ENCODE results near the gene BMERB1.
"Not testable (repeated sequence)": the region's sequence is repeated elsewhere in the genome, so short reads cannot be mapped to it uniquely, and the experiment has no call there.

BMERB1 gene

GRCh38 chr16:15434425-15435215, at the start of gene BMERB1:
Gene BMERB1, plus strand, starts transcription at chr16:15434588. Its CDS starts 66 bp downstream, at chr16:15434654.
- H3K9ac ChIP-seq (ENCODE audit: low read length in 2 of 2): peak within 1 kb of the TSS; percentile 67 to 74
- H3K9me3 ChIP-seq (ENCODE audit: control insufficient read depth in 2 of 2, low read length in 2 of 2): no peaks in the 10 kb centered on the region
- peaks cover 12% of the 10 kb centered on the region for H3K4me1 ChIP-seq (ENCODE audit: control insufficient read depth, insufficient read depth, low read length)
- no peaks in the 10 kb centered on the region for H3K36me3 ChIP-seq (ENCODE audit: control insufficient read depth in 2 of 2, insufficient read depth in 2 of 2, low read length in 2 of 2)
- peak within 1 kb of the TSS; percentile 64 for H3K27ac ChIP-seq (ENCODE audit: low read length)
- H3K4me3 ChIP-seq (ENCODE audit: low read length in 2 of 2): peak within 1 kb of the TSS; percentile 82 to 88
- no peaks in the 10 kb centered on the region for H3K27me3 ChIP-seq (ENCODE audit: control insufficient read depth in 1 of 2, insufficient read depth in 2 of 2, low read length in 2 of 2)

DNA sequence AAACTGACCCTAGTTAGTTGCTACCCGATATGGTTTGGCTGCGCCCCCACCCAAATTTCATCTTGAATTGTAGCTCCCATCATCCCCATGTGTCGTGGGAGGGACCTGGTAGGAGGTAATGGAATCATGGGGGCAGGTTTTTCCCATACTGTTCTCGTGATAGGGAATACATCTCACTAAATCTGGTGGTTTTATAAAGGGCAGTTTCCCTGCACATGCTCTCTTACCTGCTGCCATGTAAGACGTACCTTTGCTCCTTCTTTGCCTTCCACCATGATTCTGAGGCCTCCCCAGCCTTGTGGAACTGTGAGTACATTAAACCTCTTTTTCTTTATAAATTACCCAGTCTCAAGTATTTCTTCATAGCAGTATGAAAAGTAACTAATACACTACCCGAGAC, 46.3 kb upstream of the BMERB1 start:
- H3K4me3 ChIP-seq (ENCODE audit: low read length in 2 of 2); H3K9ac ChIP-seq (ENCODE audit: low read length in 2 of 2); H3K4me1 ChIP-seq (ENCODE audit: control insufficient read depth, insufficient read depth, low read length); H3K27me3 ChIP-seq (ENCODE audit: control insufficient read depth in 1 of 2, insufficient read depth in 2 of 2, low read length in 2 of 2); H3K36me3 ChIP-seq (ENCODE audit: control insufficient read depth in 2 of 2, insufficient read depth in 2 of 2, low read length in 2 of 2); H3K27ac ChIP-seq (ENCODE audit: low read length); H3K9me3 ChIP-seq (ENCODE audit: control insufficient read depth in 2 of 2, low read length in 2 of 2): not testable (repeated sequence)

DNA sequence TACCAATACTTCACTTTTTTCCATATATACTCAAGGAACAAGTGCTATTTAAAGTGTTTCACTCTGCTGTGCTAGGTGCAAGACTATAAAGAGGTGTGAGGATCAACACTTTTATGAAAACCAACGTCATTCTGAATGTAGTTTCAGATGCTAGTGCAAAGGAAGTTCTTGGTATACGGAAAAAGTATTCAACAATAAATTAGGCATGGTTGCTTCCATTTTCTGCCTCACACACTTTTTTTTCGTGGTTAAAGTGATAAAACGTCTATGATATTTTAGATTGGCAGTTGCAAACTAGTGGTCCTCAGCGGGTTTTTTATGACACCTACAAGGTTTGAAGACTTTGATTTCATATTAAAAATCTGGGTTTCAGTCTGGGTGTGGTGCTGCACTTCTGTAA, 44.5 kb upstream of the BMERB1 start:
- not testable (repeated sequence) for H3K36me3 ChIP-seq (ENCODE audit: control insufficient read depth in 2 of 2, insufficient read depth in 2 of 2, low read length in 2 of 2); H3K9ac ChIP-seq (ENCODE audit: low read length in 2 of 2); H3K27ac ChIP-seq (ENCODE audit: low read length); H3K9me3 ChIP-seq (ENCODE audit: control insufficient read depth in 2 of 2, low read length in 2 of 2); H3K27me3 ChIP-seq (ENCODE audit: control insufficient read depth in 1 of 2, insufficient read depth in 2 of 2, low read length in 2 of 2); H3K4me3 ChIP-seq (ENCODE audit: low read length in 2 of 2); H3K4me1 ChIP-seq (ENCODE audit: control insufficient read depth, insufficient read depth, low read length)

DNA sequence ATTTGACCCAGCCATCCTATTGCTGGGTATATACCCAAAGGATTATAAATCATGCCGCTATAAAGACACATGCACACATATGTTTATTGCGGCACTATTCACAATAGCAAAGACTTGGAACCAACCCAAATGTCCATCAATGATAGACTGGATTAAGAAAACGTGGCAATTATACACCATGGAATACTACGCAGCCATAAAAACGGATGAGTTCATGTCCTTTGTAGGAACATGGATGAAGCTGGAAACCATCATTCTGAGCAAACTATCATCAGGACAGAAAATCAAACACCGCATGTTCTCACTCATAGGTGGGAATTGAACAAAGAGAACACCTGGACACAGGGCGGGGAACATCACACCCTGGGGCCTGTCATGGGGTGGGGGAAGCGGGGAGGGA, 41.4 kb upstream of the BMERB1 start:
- H3K4me1 ChIP-seq (ENCODE audit: control insufficient read depth, insufficient read depth, low read length); H3K27ac ChIP-seq (ENCODE audit: low read length); H3K27me3 ChIP-seq (ENCODE audit: control insufficient read depth in 1 of 2, insufficient read depth in 2 of 2, low read length in 2 of 2); H3K4me3 ChIP-seq (ENCODE audit: low read length in 2 of 2); H3K9me3 ChIP-seq (ENCODE audit: control insufficient read depth in 2 of 2, low read length in 2 of 2); H3K9ac ChIP-seq (ENCODE audit: low read length in 2 of 2); H3K36me3 ChIP-seq (ENCODE audit: control insufficient read depth in 2 of 2, insufficient read depth in 2 of 2, low read length in 2 of 2): not testable (repeated sequence)

DNA sequence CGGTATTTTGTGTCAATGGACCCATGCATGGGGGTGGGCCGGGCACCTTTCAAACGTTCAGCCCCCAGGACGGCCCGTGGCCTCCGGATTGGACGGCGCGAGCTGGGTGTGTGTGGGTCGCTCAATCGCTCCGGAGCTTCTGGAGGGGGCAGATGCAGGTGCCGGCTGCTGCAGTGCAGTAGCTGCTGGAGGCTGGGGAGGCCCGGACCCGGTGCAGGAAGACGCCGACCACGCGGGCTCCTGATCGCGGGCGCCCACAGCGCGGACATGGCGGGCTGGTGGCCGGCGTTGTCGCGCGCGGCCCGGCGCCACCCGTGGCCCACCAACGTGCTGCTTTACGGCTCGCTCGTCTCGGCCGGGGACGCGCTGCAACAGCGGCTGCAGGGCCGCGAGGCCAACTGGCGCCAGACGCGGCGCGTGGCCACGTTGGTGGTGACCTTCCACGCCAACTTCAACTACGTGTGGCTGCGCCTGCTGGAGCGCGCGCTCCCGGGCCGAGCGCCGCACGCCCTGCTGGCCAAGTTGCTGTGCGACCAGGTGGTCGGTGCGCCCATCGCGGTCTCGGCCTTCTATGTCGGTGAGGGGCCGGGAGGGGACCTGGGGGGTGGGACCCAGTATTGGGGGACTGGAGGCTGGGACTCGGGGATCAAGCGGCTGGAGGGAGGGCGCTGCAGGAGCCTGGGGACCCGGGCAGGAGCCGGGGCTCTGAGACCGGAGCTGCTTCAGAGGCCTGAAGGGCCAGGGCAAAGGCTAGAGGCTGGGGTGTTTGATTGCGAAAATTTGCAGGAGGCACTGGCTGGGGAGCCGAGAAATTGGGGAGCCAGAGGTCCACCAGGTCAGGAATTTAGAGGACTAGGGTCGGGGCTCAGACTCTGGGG, 38.5 kb upstream of the BMERB1 start, which contains the start of gene MPV17L:
Gene MPV17L (plus strand): TSS at position 124 of the 878 bp plus-strand sequence. CDS start 144 bp downstream, at position 268.
- H3K27ac ChIP-seq (ENCODE audit: low read length); H3K27me3 ChIP-seq (ENCODE audit: control insufficient read depth in 1 of 2, insufficient read depth in 2 of 2, low read length in 2 of 2); H3K9me3 ChIP-seq (ENCODE audit: control insufficient read depth in 2 of 2, low read length in 2 of 2); H3K36me3 ChIP-seq (ENCODE audit: control insufficient read depth in 2 of 2, insufficient read depth in 2 of 2, low read length in 2 of 2); H3K4me1 ChIP-seq (ENCODE audit: control insufficient read depth, insufficient read depth, low read length): not testable (repeated sequence)
- Histone ChIP-seq H3K4me3 (ENCODE audit: low read length in 2 of 2) (peak within 1 kb of the TSS; percentile 59 to 75), H3K9ac (ENCODE audit: low read length in 2 of 2) (peak within 1 kb of the TSS; percentile 38 to 60)

DNA sequence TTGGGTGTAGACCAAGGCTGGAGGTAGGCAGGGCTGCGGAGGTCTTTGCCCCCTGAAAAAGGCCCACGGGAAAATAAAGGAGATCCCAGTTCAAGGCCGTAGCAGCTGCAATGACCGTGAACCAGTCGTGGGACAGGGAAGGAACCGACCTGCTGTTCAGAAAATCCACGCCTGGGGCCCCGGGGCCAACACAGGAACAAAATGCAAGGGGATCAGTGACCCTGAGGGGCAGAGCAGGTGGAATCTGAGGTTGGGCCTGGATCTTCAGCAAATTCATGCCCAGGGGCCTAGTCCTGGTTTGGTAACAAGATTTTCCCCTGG, 37.9 kb upstream of the BMERB1 start:
- not testable (repeated sequence) for H3K9ac ChIP-seq (ENCODE audit: low read length in 2 of 2); H3K27ac ChIP-seq (ENCODE audit: low read length)
- peak overlapping the region in 1 of 2 donors; percentile 75 for H3K4me3 ChIP-seq (ENCODE audit: low read length in 2 of 2)

DNA sequence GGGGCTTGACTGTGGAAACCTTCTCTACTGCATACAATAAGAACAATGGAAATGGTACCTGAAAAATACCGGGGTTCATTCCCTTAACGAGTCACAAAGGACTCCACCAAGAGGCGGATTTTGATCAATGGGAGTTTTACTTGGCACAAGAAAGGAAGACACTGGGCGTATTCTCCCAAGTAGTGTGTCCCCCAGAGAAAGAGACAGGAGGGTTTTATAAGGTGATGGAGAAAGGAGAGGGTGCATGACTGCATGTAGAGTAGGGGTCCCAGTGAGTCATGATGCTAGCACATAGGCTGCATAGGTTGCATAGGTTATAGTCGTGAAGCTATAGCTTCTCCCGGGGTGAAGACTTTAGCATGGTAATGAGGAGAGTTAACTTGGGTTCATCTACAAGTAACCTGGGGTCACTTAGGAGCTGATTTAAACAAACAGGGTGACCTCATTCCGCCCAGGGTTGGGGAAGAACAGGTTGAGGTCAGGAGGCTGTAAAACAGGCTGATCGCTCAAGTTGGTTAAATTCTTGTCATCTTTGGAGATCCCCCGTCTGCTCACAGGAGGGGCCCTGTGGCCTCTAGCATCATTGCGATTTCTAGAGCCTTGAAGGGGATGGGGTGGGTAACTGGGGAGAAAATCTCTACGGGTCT, 37.3 kb upstream of the BMERB1 start:
- Histone ChIP-seq H3K36me3 (ENCODE audit: control insufficient read depth in 2 of 2, insufficient read depth in 2 of 2, low read length in 2 of 2) (peaks cover 2 to 4% of the 10 kb centered on the region in 2 donors), H3K27me3 (ENCODE audit: control insufficient read depth in 1 of 2, insufficient read depth in 2 of 2, low read length in 2 of 2) (no peaks in the 10 kb centered on the region), H3K4me1 (ENCODE audit: control insufficient read depth, insufficient read depth, low read length) (peaks cover 3% of the 10 kb centered on the region), H3K9ac (ENCODE audit: low read length in 2 of 2) (no peak overlapping the region), H3K4me3 (ENCODE audit: low read length in 2 of 2) (no peak overlapping the region), H3K9me3 (ENCODE audit: control insufficient read depth in 2 of 2, low read length in 2 of 2) (no peaks in the 10 kb centered on the region), H3K27ac (ENCODE audit: low read length) (no peak overlapping the region)

More for the DNA sequence above, 37.9 kb upstream of the BMERB1 start:
- not testable (repeated sequence) for H3K36me3 ChIP-seq (ENCODE audit: control insufficient read depth in 2 of 2, insufficient read depth in 2 of 2, low read length in 2 of 2); H3K4me1 ChIP-seq (ENCODE audit: control insufficient read depth, insufficient read depth, low read length); H3K9me3 ChIP-seq (ENCODE audit: control insufficient read depth in 2 of 2, low read length in 2 of 2); H3K27me3 ChIP-seq (ENCODE audit: control insufficient read depth in 1 of 2, insufficient read depth in 2 of 2, low read length in 2 of 2)

DNA sequence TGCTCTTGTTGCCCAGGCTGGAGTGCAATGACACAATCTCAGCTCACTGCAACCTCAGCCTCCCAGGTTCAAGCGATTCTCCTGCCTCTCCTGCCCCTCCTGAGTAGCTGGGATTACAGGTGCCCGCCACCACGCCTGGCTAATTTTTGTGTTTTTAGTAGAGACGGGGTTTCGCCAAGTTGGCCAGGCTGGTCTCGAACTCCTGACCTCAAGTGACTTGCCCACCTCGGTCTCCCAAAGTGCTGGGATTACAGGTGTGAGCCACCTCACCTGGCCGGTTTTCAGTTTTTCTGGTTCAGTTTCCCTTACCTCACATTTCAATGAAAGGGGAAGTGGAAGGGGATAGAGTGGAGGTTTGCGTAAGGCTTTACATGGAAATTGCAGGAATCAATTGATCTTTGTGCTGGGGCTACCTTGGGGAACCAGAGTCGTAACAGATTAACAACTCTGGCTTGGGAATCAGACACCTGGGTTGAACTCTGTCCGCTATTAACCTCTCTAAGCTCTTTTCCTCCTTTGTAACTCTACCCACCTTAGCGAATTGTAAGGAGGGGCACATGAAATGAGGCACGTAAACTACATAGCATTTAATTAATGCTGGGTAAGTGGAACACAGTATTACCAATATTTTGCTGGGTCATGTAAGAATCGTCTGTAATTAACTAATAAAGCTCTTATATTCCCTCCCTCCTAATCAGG, 35.6 kb upstream of the BMERB1 start:
- Histone ChIP-seq H3K27me3 (ENCODE audit: control insufficient read depth in 1 of 2, insufficient read depth in 2 of 2, low read length in 2 of 2) (no peaks in the 10 kb centered on the region), H3K9ac (ENCODE audit: low read length in 2 of 2) (no peak overlapping the region), H3K4me1 (ENCODE audit: control insufficient read depth, insufficient read depth, low read length) (peaks cover 3% of the 10 kb centered on the region), H3K4me3 (ENCODE audit: low read length in 2 of 2) (no peak overlapping the region), H3K36me3 (ENCODE audit: control insufficient read depth in 2 of 2, insufficient read depth in 2 of 2, low read length in 2 of 2) (peaks cover 2 to 5% of the 10 kb centered on the region in 2 donors), H3K9me3 (ENCODE audit: control insufficient read depth in 2 of 2, low read length in 2 of 2) (no peaks in the 10 kb centered on the region), H3K27ac (ENCODE audit: low read length) (no peak overlapping the region)

DNA sequence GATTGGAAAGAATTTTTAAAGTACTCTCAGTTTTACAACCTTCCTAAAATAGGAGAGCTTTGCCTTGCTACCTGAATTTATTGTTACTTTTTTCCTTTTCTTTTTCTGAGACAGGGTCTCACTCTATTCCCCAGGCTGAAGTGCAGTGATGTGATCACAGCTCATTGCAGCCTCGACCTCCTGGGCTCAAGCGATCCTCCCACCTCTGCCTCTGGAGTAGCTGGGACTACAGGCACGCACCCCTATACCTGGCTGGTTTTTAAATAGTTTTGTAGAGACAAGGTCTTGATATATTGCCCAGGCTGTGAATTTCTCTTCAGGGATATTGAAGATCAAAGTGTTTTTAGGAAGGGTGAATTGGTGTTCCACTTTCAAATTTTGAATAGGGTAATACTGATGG, 35.1 kb upstream of the BMERB1 start:
- H3K27me3 ChIP-seq (ENCODE audit: control insufficient read depth in 1 of 2, insufficient read depth in 2 of 2, low read length in 2 of 2): no peaks in the 10 kb centered on the region
- no peaks in the 10 kb centered on the region for H3K9me3 ChIP-seq (ENCODE audit: control insufficient read depth in 2 of 2, low read length in 2 of 2)
- no peak overlapping the region for H3K27ac ChIP-seq (ENCODE audit: low read length)
- peaks cover 3% of the 10 kb centered on the region for H3K4me1 ChIP-seq (ENCODE audit: control insufficient read depth, insufficient read depth, low read length)
- peaks cover 2 to 5% of the 10 kb centered on the region in 2 donors for H3K36me3 ChIP-seq (ENCODE audit: control insufficient read depth in 2 of 2, insufficient read depth in 2 of 2, low read length in 2 of 2)
- H3K9ac ChIP-seq (ENCODE audit: low read length in 2 of 2): no peak overlapping the region
- no peak overlapping the region for H3K4me3 ChIP-seq (ENCODE audit: low read length in 2 of 2)

DNA sequence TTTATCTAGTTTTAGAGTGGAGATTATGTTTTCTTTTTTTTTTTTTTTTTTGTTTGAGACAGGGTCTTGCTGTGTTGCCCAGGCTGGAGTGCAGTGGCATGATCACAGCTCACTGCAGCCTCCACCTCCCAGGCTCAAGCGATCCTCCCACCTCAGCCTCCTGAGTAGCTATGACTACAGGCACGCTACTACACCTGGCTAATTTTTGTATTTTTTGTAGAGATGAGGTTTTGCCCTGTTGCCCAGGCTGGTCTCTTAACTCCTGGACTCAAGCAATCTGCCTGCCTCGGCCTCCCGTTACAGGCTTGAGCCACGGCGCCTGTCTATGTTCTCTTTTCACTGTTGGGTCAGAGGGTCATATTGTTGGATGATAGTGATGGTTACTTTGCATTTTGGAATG, 34.1 kb upstream of the BMERB1 start:
- H3K4me1 ChIP-seq (ENCODE audit: control insufficient read depth, insufficient read depth, low read length); H3K27ac ChIP-seq (ENCODE audit: low read length); H3K4me3 ChIP-seq (ENCODE audit: low read length in 2 of 2): not testable (repeated sequence)

More for the DNA sequence above, 34.1 kb upstream of the BMERB1 start:
- H3K27me3 ChIP-seq (ENCODE audit: control insufficient read depth in 1 of 2, insufficient read depth in 2 of 2, low read length in 2 of 2); H3K36me3 ChIP-seq (ENCODE audit: control insufficient read depth in 2 of 2, insufficient read depth in 2 of 2, low read length in 2 of 2); H3K9me3 ChIP-seq (ENCODE audit: control insufficient read depth in 2 of 2, low read length in 2 of 2); H3K9ac ChIP-seq (ENCODE audit: low read length in 2 of 2): not testable (repeated sequence)
